B cell (primary cell): ENCODE data around the gene SPANXN5. TPM values are rescaled to one million over a fixed set of nuclear protein-coding genes. Genes with fewer than 3 reads are reported as not detected.

ENCODE experiments used
- ATAC-seq: fragments of 200-7000 bp; cut with Tn5 transposase; one replicate; pipeline ENCODE4 v1.10.0; 2021; ENCODE audit warnings: low read depth, mild to moderate bottlenecking, moderate number of reproducible peaks, moderate library complexity
- CTCF ChIA-PET: fragments of 350-600 bp; sonication (Branson Sonifier 250); formaldehyde crosslinking; loops from one replicate; lab custom pipeline; 2021; ENCODE audit warnings: antibody characterized with exemption, inconsistent platforms; lab: Charles Lee
- POLR2A ChIA-PET: fragments of 350-600 bp; sonication (Branson Sonifier 250); formaldehyde crosslinking; loops from one replicate; lab custom pipeline; 2021; ENCODE audit warnings: antibody characterized with exemption; lab: Charles Lee
- DNase-seq: peaks from one replicate; pipeline ENCODE4 v3.0.0; 2013
- H2AFZ ChIP-seq: 2 replicates; pipeline ENCODE4 v1.6.1; 2012; ENCODE audit warnings: mild to moderate bottlenecking, low read depth, low read length; ENCODE audit not compliant: insufficient read depth, poor library complexity, severe bottlenecking
- H3K27ac ChIP-seq, 2 donors: 1 replicate in 1 of 2; 2 replicates in 1 of 2; pipeline ENCODE4 v1.5.1; 2012 to 2013; ENCODE audit warnings: low read length in 2 of 2, mild to moderate bottlenecking in 2 of 2, moderate library complexity in 1 of 2
- H3K27me3 ChIP-seq, 4 experiments: fragments of 200-600 bp in 1 of 4; sonication (generic) in 1 of 4; replicated peaks in 1 of 4; 1 replicate in 2 of 4; 2 replicates in 2 of 4; pipeline versions ENCODE4 v1.6.1 to v1.7.0; 2013 to 2016; ENCODE audit warnings: low read length in 3 of 4, mild to moderate bottlenecking in 2 of 4, mixed read lengths in 1 of 4, moderate library complexity in 1 of 4; ENCODE audit not compliant: insufficient read depth in 4 of 4, control insufficient read depth in 3 of 4; ENCODE audit errors: control extremely low read depth in 1 of 4
- H3K36me3 ChIP-seq, 2 experiments: replicated peaks in 1 of 2; 1 replicate in 1 of 2; 2 replicates in 1 of 2; pipeline versions ENCODE4 v1.6.1 to v1.7.1; 2013; ENCODE audit warnings: low read length in 1 of 2; ENCODE audit not compliant: insufficient read depth in 2 of 2, control insufficient read depth in 1 of 2; ENCODE audit errors: control extremely low read depth in 1 of 2, extremely low read depth in 1 of 2
- H3K4me1 ChIP-seq, 2 donors: fragments of 200-600 bp in 1 of 2; sonication (generic) in 1 of 2; 1 replicate in 1 of 2; 2 replicates in 1 of 2; pipeline versions ENCODE4 v1.5.1 to v1.6.1; 2013 to 2017; ENCODE audit warnings: low read length in 2 of 2; ENCODE audit not compliant: control insufficient read depth in 2 of 2, insufficient read depth in 2 of 2
- H3K4me2 ChIP-seq: replicated peaks from 2 replicates; pipeline ENCODE3; 2012; ENCODE audit warnings: mild to moderate bottlenecking, low read depth, low read length; ENCODE audit not compliant: poor library complexity, severe bottlenecking
- H3K4me3 ChIP-seq, 5 experiments: fragments of 200-600 bp in 1 of 5; sonication (generic) in 1 of 5; 1 replicate in 3 of 5; 2 replicates in 2 of 5; pipeline versions ENCODE4 v1.5.1 to v1.7.0; 2011 to 2016; ENCODE audit warnings: low read length in 4 of 5, mild to moderate bottlenecking in 4 of 5, low read depth in 2 of 5, control low read depth in 1 of 5, moderate library complexity in 1 of 5; ENCODE audit not compliant: insufficient read depth in 1 of 5; ENCODE audit errors: control extremely low read depth in 1 of 5, extremely low read depth in 1 of 5
- H3K79me2 ChIP-seq: fragments of 200-600 bp; sonication (generic); one replicate; pipeline ENCODE4 v1.6.0; 2016; ENCODE audit warnings: low read length; ENCODE audit not compliant: control insufficient read depth, insufficient read depth
- H3K9ac ChIP-seq: fragments of 200-600 bp; sonication (generic); 2 replicates; pipeline ENCODE4 v1.6.1; 2017; ENCODE audit warnings: mild to moderate bottlenecking, low read length, moderate library complexity
- H3K9me3 ChIP-seq, 3 donors: one replicate each; pipeline versions ENCODE4 v1.6.1 to v1.7.1; 2013; ENCODE audit warnings: low read length in 2 of 3; ENCODE audit not compliant: control insufficient read depth in 2 of 3, insufficient read depth in 1 of 3; ENCODE audit errors: control extremely low read depth in 1 of 3
- H4K20me1 ChIP-seq: 2 replicates; pipeline ENCODE4 v1.6.0; 2012; ENCODE audit warnings: mild to moderate bottlenecking, low read length; ENCODE audit not compliant: insufficient read depth, control insufficient read depth, poor library complexity, severe bottlenecking
- H3K27ac Mint-ChIP-seq: one replicate; pipeline ENCODE4 v1.8.0; 2021; ENCODE audit warnings: mixed read lengths
- H3K27me3 Mint-ChIP-seq: one replicate; pipeline ENCODE4 v1.8.0; 2021; ENCODE audit warnings: mixed read lengths
- H3K4me1 Mint-ChIP-seq: one replicate; pipeline ENCODE4 v1.8.0; 2021; ENCODE audit warnings: mixed read lengths
- H3K4me3 Mint-ChIP-seq: one replicate; pipeline ENCODE4 v1.8.0; 2021; ENCODE audit warnings: mixed read lengths
- H3K9me3 Mint-ChIP-seq: one replicate; pipeline ENCODE4 v1.8.0; 2022; ENCODE audit warnings: mixed read lengths; ENCODE audit not compliant: insufficient read depth
- EZH2 ChIP-seq: IDR thresholded peaks from 2 replicates; pipeline ENCODE4 v1.6.1; 2012; ENCODE audit warnings: borderline replicate concordance, low read depth, mild to moderate bottlenecking, moderate library complexity, low read length; ENCODE audit not compliant: insufficient read depth, poor library complexity, severe bottlenecking
- WGBS: methylation state at CpG from one replicate; pipeline ENCODE4 v1.1.5; 2013; ENCODE audit warnings: missing lambda C conversion rate; ENCODE audit not compliant: insufficient coverage; 5-methylcytosine and 5-hydroxymethylcytosine counted together
- intact Hi-C: fragments of 100-400 bp; cut with micrococcal nuclease; formaldehyde crosslinking; loops from one replicate; pipeline ENCODE4 v1.10.0; 2022
- polyA plus RNA-seq: library from polyadenylated mRNA; depleted of rRNA; stranded (reverse); fragments of >200 nt; gene quantifications from 2 replicates; pipeline ENCODE4 v1.2.3, GENCODE V29; 2012
- total RNA-seq, 2 donors: library from RNA; stranded (reverse); fragments of 120-200 nt in 1 of 2; gene quantifications; 1 replicate in 1 of 2; 2 replicates in 1 of 2; pipeline versions ENCODE4 v1.2.3 to v1.2.4, GENCODE V29; 2013 to 2022
- TF ChIP-seq, protein P1 (sequence below): fragments of 200-600 bp; IDR thresholded peaks from one replicate; pipeline ENCODE4 v1.8.0; 2022; ENCODE audit warnings: antibody characterized with exemption, mild to moderate bottlenecking

SPANXN5 gene
- total and polyA plus RNA-seq, 2 donors (not counting 1 experiment from before 2014, with no cell fraction given), result not detected

DNA sequence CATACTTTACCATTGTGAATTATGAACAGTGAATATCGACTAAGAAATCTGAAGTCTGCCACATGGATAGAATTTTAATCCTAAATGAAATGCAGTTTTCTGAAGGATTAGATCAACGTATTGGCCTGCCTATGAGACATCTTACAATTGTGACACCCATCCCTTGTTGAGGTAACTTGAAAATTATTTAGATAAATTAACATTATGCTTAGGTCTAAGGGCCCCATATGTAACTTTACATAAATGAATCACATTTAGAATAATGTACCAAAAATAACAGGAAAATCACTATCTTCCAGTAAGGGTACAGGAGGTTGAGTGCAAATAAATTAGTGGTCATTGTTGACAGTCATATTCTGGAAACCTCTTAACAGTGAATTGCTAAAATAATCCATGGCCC is 27.4 kb upstream of the SPANXN5 start:
- Mint-ChIP-seq H3K9me3 (no peaks in the 10 kb centered on the region), H3K27me3 (no peaks in the 10 kb centered on the region), H3K4me3 (no peak overlapping the region), H3K27ac (no peak overlapping the region), H3K4me1 (no peaks in the 10 kb centered on the region)
- Histone ChIP-seq H4K20me1 (no peaks in the 10 kb centered on the region), H3K4me1 (no peaks in the 10 kb centered on the region), H3K79me2 (no peaks in the 10 kb centered on the region), H3K9ac (no peak overlapping the region), H3K36me3 (no peaks in the 10 kb centered on the region), H3K27ac (no peak overlapping the region), H3K4me2 (no peak overlapping the region), H2AFZ (no peak overlapping the region), H3K9me3 (no peaks in the 10 kb centered on the region), H3K4me3 (no peak overlapping the region), H3K27me3 (no peaks in the 10 kb centered on the region)
- DNase-seq (no peak), ATAC-seq (no peak)
- WGBS, result no CpG with 5 or more reads among the region's 2 CpGs
- ChIA-PET CTCF (no interaction called here), POLR2A (no interaction called here)
- intact Hi-C loops, result no loop called here
- TF ChIP-seq, protein P1, sequence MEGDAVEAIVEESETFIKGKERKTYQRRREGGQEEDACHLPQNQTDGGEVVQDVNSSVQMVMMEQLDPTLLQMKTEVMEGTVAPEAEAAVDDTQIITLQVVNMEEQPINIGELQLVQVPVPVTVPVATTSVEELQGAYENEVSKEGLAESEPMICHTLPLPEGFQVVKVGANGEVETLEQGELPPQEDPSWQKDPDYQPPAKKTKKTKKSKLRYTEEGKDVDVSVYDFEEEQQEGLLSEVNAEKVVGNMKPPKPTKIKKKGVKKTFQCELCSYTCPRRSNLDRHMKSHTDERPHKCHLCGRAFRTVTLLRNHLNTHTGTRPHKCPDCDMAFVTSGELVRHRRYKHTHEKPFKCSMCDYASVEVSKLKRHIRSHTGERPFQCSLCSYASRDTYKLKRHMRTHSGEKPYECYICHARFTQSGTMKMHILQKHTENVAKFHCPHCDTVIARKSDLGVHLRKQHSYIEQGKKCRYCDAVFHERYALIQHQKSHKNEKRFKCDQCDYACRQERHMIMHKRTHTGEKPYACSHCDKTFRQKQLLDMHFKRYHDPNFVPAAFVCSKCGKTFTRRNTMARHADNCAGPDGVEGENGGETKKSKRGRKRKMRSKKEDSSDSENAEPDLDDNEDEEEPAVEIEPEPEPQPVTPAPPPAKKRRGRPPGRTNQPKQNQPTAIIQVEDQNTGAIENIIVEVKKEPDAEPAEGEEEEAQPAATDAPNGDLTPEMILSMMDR, result no peak
- no peak for TF ChIP-seq EZH2

DNA sequence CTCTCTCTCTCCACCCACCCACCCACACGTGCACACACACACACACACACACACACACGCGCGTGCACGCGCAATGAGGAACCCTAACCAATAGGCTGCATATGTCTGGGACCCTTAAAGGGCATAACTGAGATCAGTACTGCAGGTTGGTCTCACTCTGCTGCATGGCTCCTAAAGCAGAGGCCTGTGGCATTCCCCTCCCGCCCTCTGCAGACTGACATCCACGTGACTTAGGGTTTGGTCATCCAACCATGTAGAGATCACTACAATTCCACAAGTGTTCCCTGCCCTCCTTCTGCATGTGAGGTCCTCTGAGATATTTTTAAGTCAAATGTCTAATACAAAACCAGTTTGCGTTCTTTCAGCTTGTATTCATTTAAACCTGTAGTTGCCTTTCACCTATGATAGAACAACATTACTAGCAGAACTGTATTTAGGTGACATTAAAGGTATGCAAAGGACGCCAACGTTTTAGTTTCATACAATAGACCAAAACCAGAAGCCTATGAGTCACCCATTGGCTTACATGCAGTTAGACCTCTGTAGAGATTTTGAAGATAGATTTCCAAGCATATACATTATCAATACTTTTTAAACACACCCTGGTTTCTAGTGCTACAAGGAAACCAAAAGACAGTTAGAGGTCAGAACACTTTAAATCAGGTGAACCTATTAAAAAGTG is 24.0 kb upstream of the SPANXN5 start:
- Histone ChIP-seq H3K4me2 (no peak overlapping the region), H2AFZ (no peak overlapping the region), H3K9me3 (no peaks in the 10 kb centered on the region), H3K4me1 (no peaks in the 10 kb centered on the region), H3K27ac (no peak overlapping the region), H3K9ac (no peak overlapping the region), H4K20me1 (no peaks in the 10 kb centered on the region), H3K4me3 (no peak overlapping the region), H3K27me3 (no peaks in the 10 kb centered on the region), H3K79me2 (no peaks in the 10 kb centered on the region), H3K36me3 (no peaks in the 10 kb centered on the region)
- DNase-seq (no peak), ATAC-seq (no peak)
- TF ChIP-seq EZH2, result no peak
- TF ChIP-seq, protein P1, result no peak
- Mint-ChIP-seq H3K4me1 (no peaks in the 10 kb centered on the region), H3K27me3 (no peaks in the 10 kb centered on the region), H3K9me3 (no peaks in the 10 kb centered on the region), H3K4me3 (no peak overlapping the region), H3K27ac (no peak overlapping the region)
- ChIA-PET CTCF (no interaction called here), POLR2A (no interaction called here)
- no CpG with 5 or more reads among the region's 11 CpGs for WGBS
- intact Hi-C loops, result no loop called here
